Stimulated activated CD4-positive, alpha-beta T cell treated with anti-CD3 and anti-CD28 coated beads, Interleukin-2, amount 100 ng/mL, for 48 hours (primary cell): ENCODE data around the gene MORC2.
A peak's percentile ranks its signal among the peaks of the same experiment; 100 is the strongest.

Experiments
- DNase-seq, 2 donors: peaks; one replicate each; pipeline ENCODE4 v3.0.0-alpha.2; 2020

The MORC2 gene

DNA sequence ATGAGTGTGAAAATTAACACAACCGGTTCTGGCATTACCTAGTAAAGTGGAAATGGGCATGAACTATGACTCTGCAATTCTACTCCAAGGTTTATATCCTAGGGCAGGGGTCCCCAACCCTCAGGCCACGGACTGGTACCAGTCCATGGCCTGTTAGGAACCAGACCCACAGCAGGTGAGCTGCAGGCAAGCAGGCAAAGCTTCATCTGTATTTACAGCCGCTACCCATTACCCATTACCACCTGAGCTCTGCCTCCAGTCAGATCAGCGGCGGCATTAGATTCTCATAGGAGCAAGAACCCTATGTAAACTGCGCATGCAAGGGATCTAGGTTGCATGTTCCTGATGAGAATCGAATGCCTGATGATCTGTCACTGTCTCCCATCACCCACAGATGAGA lies 49.8 kb downstream of the MORC2 start:
- no peak for DNase-seq

DNA sequence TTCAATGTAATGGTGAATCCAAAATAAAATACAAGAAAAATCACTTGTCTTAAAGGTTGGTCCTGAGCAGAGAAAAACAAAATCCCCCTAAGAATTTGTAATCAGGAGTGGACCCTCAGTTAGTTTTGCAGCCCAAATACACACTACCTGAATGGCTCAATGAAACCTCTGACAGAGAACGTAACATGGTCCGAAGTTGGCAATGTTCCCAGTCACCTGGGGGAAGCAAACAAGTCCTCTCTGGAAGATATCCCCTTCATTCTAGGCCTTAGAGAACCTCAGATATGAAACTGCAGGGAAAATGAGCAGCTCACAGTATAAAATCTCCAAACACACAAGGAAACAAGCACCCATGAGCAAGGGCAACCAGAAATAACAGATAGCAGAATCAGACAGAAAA lies 58.2 kb downstream of the MORC2 start:
- no peak for DNase-seq

DNA sequence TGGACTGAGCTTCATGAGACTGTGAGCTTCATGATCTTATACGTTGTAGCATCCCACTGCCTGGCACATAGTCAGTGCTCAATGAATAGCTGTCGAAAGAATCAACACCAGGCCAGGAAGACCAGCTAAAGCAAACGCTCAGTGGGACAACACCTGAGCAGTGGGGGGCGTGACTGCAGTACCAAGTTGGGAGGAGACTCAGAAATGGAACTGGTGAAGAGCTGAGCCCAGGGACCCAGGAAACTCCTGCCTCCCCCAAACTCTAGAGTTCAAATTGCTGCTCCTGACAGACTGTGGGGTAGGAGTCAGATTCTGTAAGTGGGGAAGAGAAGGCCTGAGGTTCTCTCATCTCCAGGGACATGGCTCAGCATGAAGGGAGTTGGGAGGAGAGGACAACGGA lies 59.3 kb downstream of the MORC2 start:
- no peak for DNase-seq

DNA sequence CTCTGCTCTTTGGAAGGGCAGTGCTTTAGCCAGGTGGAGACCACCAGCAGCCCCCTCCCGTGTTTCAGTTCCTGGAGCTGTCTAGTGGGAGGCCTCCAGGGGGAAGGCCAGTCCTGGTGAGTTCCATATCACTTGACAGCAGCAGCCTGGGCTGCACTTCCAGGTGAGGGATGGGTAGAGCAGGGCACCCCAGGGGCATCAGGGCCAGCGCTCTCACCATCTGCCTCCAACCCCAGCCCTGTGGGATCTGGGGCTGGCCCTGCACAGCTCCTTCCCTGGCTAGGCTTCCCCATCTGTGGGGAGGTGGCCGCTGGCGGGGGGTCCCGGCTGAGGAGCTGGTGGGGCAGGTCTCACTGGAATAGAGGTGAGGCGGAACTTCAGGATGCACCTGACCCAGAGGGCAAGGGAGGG lies 60.5 kb downstream of the MORC2 start:
- no peak for DNase-seq

DNA sequence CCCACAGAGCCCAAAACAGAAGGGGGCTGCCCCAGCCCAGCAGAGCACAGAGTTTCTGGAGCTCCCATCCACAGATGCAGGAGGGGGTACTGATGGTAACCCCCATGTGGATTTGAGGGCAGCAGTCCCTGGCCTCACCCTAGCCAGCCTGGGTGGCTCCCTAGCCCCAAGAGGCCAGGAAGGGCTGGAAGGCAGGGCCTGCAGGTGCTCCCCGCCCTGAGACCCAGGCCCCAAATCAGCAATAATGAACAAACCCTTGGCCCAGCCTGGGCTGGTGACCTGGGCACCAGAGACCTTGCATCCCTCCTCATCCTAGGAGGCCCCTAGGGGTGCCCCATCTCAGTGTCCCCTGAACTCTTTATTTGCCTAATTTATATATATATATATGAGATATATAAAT lies 61.6 kb downstream of the MORC2 start:
- DNase-seq, result no peak

DNA sequence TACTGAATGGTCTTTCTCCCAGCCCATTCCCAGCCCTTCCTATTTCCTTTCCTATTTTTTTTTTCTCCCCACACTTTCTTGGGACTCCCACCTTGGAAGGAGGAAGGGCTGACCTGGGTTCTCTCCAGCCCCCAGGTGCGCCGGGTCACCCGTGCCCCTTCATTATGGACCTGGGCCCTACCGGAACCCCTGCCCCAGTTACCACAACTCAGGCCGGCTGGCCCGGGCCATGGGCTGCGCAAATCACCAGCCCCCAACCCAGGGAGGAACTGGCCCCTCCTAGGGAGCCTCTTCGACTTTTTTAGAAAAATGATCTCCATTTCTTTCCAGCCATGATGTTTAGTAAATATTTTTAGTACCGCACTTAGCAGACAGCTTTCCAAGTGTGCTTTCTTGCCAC lies 62.2 kb downstream of the MORC2 start:
- DNase-seq, result no peak

DNA sequence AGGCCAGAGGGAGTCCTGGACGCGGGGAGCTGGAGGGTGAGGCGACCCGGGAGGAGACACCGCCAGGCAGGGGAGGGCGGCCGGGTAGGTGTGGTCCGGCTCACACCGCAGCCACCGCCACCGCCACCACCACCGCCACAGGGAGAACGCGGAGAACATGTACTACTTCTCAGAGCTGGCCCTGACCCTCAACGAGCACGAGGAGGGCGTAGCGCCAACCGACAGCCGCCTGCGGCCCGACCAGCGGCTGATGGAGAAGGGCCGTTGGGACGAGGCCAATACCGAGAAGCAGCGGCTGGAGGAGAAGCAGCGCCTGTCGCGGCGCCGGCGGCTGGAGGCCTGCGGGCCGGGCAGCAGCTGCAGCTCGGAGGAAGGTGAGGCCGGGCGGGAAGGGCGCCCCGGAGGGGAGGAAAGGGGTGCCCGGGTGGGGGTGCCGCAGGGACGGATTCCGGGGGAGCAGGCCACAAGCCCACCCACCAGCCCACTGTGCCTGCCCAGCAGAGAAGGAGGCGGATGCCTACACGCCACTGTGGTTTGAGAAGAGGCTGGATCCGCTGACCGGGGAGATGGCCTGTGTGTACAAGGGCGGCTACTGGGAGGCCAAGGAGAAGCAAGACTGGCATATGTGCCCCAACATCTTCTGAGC lies 62.8 kb downstream of the MORC2 start:
- DNase-seq, result no peak

DNA sequence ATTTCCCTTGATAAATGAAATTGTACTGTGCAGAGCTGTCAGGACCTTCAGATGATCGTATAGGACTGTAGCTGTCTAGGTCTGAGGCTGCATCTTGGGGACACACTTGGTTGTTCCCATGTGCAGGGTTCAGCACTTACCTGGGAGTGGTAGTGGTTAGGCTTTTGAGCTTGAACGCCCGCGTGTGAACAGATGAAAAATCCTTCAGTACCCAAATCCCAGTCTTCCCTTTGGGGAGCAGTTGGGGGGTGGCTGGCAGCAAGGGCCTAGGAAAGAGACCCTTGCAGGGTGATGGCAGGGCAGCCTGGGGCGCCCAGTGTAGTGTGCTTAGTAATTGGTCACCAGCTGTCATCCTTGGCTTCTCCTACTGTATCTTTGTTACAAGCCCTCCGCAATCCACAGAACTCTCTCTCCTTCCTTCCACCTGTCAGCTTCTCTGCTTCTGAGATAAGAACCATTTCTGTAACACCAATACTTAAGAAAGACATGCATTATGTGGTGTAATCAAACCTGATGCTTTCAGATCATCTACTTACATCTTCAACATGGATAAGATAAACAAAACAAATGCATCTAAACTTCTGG lies 64.6 kb downstream of the MORC2 start:
- DNase-seq, result no peak

DNA sequence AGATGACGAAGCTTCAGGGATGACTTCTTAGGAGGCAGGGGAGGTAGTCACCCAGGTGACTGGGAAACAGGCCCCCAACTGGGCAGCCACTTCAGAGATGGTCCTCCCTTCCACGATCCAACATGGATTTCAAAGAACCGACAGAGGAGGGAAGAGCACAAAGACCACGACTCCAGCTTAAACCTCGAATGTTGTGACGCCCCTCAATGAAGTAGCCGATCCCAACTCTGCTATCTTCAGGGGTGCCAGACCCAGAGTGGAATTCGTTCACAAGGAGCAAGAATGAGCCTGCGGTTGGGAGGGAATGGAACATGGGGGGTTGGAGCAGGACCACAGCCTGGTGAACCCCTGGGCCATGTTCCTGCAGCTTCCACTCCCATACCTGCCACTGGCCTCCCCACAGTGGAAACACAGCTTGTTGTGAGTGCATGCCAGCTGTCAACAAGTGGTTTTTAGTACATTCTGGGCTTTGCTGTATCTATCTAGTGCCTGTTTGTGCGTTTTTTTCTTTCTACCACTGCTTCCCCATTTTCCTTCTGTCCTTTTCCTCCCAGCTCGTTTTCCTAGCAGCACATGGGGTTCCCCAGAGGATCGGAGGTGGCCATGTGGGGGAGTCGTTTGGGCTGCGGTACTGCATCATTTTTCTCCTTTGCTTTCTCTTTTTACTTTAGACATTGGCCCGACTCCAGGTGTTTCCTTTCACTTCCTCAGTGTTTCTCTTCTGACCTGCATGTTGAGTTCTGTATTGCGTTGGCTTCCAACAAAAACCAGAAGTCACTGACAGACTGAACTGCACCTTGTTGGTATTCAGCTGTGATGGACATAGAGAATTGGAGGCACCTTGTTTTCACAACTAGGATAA lies 65.8 kb downstream of the MORC2 start:
- no peak for DNase-seq

DNA sequence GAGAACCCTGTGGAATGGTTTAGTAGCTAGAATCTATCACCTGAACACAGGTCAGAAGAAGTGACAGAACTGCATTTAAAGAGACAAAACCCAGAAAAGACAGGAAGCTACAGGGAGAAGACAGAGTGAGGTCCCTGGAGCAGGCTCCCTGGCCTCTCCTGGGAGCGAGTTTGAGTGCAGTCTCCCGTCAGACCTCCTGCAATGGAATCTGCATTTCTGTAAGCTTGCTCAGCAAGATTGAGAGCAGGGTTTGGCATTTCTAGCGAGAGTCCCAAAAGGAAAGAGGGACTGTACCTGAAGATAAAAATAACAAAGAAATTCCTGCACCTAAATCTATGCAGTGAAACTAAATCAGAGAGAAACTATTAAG lies 74.2 kb downstream of the MORC2 start:
- DNase-seq, result no peak

DNA sequence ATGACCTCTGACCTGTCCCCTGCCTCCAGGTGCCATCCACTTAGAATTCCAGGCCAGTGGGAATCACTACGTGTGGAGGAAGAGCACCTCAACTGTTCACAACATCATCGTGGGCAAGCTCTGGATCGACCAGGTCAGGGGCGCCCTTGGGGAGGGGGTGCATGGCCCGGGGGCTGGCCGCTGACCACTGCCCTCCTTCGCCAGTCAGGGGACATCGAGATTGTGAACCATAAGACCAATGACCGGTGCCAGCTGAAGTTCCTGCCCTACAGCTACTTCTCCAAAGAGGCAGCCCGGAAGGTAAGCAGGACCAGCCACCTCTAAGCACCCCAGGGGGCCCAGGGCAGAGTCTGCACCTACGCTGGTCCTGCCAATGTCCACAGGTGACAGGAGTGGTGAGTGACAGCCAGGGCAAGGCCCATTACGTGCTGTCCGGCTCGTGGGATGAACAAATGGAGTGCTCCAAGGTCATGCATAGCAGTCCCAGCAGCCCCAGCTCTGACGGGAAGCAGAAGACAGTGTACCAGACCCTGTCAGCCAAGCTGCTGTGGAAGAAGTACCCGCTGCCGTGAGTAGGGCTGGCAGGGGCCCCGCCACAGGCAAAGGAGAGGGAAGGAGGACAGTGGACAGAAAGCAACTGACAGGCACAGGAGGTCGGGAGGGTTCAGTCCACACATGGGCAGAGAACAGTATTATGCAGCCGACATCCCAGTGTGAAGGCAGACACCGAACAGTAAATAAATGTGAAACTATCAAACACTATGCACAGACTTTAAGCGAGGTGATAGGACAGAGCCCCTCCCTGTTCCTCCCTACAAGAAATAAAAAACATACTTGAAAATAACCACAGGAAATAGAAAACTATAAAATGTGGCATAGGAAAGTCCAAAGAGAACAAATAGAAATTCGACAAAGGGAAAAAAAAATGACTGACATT lies 74.9 kb downstream of the MORC2 start:
- no peak for DNase-seq

DNA sequence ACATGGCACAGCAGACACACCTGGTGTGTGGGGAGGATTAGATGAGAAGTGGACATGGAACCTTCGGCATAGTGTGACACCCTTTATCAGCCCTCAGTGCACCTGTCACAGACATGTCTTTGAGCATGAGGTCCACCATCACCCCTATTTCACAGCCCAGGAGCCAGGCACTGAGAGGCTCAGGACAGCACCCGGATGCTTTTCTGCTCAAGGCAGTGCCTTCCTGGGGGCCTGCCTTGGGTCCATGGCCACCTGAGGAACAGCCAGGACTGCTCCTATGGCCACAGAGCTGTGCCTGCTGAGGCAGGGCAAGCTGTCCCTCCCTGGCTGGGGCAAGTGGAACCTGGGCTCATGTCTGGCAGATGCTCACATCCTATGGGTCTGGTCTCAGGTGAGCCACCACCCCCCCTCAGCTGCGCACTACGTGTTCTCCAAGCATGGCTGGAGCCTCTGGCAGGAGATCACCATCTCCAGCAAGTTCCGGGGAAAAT lies 75.8 kb downstream of the MORC2 start:
- DNase-seq, result no peak

DNA sequence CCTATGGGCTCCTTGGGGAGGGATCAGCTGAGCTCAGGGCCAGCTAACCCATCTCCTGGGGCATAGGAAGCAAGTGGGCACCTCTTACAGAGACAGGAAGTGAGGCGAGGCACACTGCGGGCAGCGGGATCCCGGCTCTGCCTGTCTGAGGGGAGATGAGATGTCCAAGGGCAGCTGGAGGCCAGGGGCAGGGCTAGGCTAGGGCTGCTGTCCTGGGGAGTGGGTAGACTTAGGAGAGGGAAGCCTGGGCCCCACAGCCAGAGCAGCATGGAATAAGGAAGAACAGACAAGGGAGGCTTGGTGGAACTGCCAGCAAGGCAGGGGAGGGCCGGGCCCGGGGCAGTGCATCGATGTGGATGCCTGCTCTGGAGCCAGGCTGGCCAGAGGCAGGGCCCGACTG lies 76.3 kb downstream of the MORC2 start:
- DNase-seq, result no peak

DNA sequence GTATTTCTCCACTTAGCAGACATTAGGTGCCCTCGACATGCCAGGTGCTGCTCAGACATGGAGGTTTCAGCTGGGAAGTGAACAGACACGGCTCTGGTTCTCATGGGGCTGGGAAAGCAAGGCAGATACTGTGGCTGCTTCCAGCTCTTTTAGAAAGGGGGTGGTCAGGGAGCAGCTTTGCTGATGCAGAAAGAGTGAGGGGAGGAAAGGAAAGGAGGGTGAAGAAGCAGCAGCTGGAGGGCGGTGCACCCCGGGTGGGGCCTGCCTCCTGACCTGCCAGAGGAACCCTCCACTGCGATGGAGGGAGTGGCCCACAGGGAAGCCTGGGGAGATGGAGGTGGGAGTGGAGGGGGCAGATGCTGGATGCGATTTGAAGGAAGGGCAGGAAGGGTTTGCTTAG lies 76.8 kb downstream of the MORC2 start:
- no peak for DNase-seq

DNA sequence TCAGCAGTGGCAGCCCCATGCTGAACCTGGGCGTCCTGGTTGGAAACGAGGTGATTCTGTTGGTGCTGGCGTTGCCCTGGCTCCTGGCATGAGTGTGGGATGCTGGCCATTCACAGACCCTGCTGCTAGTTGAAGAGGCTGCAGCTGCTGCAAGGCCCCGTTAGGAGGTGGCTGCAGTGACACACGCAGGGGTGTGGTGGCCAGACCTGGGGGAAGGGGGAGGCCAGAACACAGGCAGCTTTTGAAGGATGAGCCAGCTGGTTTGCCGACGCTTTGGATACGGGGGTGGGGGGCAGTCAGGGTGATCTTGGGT lies 77.2 kb downstream of the MORC2 start:
- DNase-seq, result no peak

DNA sequence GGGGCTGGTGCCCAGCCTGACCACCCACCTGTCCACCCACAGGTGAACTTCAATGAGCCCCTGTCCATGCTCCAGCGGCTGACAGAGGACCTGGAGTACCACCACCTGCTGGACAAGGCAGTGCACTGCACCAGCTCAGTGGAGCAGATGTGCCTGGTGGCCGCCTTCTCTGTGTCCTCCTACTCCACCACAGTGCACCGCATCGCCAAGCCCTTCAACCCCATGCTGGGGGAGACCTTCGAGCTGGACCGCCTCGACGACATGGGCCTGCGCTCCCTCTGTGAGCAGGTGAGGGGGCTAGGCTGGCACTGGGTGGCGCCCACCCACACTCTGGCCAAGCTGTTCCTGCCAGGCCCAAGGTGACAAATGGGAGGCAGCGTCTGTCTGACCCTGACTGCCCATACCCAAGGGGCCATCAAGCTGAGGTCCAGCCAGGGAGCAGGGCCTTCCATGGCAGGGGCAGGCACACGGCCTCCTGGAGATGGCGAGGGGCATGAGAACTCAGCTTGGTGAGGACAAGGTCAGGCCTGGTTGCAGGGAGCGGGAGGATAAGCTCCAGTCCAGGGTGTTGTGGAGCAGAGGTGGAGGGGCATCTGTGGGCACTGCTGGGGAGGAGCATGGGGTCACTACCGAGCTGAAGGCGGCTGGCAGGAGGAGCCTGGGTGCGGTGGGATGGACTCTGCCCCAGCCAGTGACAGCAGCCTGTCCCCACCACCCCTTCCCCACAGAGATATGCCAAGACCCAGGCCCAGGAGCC lies 77.7 kb downstream of the MORC2 start:
- peak; percentile 19 to 39 for DNase-seq

DNA sequence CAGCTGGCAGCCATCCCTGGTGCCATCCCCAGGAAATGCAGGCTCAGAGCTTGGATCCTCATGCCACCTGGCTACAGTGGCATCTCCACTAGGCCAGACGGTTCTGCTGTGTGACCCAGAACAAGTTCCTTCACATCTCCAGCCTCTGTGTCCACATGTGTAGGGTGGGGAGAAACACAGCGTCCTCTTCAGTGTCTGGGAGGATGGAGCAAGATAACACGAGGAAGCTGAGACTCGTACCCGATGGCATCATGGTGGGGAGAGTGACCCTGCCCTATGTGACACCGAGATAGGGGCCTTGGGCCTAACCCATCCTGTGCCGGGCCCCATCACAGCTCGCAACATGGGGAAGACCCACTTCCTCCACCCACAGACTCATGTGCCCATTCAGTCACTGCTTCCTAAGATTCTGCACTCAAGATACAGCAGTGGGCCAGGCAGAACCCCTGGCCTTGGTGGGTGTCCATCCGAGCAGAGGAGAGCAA lies 78.5 kb downstream of the MORC2 start:
- no peak for DNase-seq

DNA sequence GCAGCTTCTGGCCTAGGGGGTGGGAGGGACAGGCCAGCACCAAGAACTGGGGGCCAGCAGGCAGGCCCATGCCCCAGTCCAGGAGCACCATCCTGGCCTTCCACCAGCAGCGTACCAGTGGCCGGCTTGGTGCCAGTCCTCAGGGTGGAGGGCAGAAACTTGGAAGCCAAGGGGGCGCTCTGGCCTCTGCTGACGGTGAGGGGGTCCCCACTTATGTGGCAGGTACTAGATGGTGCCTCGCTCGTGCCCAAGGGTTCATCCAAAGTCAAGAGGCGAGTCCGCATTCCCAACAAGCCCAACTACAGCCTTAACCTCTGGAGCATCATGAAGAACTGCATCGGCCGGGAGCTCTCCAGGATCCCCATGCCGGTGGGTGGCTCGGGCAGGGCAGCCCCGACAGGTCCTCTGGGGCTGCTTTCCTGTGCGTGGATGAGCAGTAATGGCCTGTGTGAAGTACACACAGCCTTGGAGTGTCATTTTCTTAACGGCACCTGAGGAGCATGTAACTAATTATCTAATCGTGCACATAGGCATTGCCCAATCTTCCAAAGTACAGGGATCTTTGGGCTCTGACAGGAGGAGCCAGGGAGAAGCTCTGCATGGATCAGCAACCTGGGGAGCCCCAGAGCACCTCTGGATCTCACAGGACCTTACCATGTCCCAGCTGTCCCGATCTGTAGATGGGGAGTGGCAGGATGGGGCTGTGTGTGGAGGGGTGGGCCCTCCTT lies 79.1 kb downstream of the MORC2 start:
- no peak for DNase-seq

DNA sequence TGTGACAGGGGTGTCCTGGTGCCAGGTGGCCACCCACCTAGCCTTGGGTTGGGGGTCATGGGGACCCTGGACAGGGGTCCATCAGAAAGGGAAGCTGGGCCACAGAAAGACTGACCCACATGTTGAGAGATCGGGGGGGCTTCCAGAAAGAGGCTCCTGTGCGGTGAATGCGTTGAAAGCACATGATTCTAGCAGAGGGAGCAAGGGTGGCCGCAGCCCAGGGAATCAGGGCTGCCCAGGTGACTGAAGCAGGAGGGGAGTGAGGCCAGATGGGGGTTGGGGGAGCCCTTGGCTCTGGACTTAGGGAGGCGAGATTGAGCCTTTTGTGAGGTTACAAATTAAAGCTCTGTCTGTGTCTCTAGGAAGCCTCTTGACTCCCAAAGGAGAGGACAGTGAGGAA lies 80.7 kb downstream of the MORC2 start:
- no peak for DNase-seq

DNA sequence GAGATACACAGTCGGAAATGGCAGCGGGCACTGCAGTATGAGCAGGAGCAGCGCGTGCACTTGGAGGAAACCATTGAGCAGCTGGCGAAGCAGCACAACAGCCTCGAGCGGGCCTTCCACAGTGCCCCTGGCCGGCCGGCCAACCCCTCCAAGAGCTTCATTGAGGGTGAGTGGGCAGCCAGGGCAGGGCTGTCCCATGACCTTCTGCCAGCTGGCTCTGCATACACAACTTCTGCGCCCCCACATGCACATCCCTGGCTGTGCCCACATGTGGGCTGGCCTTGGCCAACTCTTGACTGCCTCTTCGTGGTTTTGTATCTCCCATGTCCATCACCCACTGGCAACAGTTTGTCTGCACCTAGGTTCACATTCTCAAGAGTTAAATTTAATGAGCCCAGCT lies 81.1 kb downstream of the MORC2 start:
- no peak for DNase-seq

DNA sequence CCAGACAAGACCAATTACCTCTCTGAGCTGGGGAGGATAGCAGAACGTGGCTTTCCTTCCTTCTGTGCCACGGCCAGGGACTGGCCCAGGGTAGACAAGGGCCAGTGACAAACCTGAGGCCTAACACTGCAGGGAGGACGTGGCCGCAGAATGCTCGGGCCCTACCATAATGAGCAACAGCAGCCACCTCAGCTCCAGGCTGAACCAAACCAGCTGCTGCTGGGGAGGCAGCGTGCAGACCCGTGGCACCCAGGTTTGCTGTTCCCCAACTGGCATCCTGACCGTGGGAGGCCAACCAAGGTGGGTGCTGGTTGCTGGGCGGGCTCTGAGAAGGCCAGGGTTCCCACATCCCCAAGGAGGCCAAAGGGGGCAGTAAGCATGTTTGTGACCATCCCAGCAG lies 83.0 kb downstream of the MORC2 start:
- DNase-seq, result no peak

DNA sequence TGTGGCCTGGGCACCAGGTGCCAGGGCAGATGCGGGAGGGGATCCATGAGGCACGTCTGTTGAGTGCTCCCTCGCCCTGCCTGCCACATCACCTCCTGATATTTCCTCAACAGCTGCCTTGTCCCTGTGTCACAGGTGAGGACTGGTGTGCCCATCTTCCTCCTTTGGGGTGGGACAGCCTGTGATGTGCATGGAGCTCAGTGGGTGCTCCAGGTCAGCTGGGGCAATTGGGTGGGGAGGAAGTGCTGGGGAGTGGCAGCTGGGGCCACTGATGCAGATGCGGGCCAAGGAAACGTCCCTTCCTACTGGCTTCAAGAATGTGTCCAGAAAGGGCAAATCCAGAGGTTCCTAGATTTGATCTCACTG lies 83.6 kb downstream of the MORC2 start:
- no peak for DNase-seq
